ENCODE data around the gene FXYD4. TPM values are rescaled to one million over a fixed set of nuclear protein-coding genes. Genes with fewer than 3 reads are reported as not detected.
"Not testable (repeated sequence)": the region's sequence is repeated elsewhere in the genome, so short reads cannot be mapped to it uniquely, and the experiment has no call there.

Gene FXYD4
- total and polyA plus RNA-seq, 7 donors: not detected

DNA sequence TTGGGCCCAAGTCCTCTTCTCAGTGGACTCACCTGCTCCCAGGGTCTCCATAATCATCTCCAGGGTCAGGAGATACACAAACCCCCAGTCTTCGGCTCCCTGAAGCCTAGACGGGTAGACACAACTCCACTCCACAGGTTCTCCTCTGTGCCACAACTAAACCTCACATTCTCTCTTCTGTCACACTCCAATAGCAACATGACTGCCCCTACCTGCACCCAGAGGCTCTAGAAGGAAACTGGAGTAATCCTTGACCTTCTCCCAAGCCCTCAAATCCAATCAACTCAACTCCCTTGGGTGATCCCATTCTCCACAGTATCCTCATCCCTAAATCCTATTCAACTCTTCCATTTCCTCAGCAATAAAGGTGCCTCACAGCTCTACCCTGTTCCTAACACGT is 21.3 kb downstream of the FXYD4 start:
- Histone ChIP-seq H3K27me3 (no peaks in the 10 kb centered on the region), H3K36me3 (peaks cover 11 to 73% (median 53%) of the 10 kb centered on the region in 4 donors), H3K4me1 (peaks cover 0 to 39% (median 29%) of the 10 kb centered on the region in 4 donors), H3K9me3 (no peaks in the 10 kb centered on the region), H3K27ac (no peak overlapping the region), H3K4me3 (no peak overlapping the region)
- 80 to 93% methylated on average over 3 of the region's 3 CpGs for WGBS, 2 donors
- intact Hi-C loops (cut with DNase I): loop anchor here (10.0 kb wide), 2 partner anchors 182 to 258 kb away; partner anchors contain the start of genes CSGALNACT2 and ZNF239
- peak; percentile 14 for DNase-seq
- TF ChIP-seq EP300 (IDR thresholded peaks at IDR 0.05): no peak
- TF ChIP-seq, protein P1, sequence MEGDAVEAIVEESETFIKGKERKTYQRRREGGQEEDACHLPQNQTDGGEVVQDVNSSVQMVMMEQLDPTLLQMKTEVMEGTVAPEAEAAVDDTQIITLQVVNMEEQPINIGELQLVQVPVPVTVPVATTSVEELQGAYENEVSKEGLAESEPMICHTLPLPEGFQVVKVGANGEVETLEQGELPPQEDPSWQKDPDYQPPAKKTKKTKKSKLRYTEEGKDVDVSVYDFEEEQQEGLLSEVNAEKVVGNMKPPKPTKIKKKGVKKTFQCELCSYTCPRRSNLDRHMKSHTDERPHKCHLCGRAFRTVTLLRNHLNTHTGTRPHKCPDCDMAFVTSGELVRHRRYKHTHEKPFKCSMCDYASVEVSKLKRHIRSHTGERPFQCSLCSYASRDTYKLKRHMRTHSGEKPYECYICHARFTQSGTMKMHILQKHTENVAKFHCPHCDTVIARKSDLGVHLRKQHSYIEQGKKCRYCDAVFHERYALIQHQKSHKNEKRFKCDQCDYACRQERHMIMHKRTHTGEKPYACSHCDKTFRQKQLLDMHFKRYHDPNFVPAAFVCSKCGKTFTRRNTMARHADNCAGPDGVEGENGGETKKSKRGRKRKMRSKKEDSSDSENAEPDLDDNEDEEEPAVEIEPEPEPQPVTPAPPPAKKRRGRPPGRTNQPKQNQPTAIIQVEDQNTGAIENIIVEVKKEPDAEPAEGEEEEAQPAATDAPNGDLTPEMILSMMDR (IDR thresholded peaks at IDR 0.05): no peak
- no peak for TF ChIP-seq POLR2AphosphoS5 (IDR thresholded peaks at IDR 0.05)
- TF ChIP-seq POLR2A (IDR thresholded peaks at IDR 0.05): no peak

DNA sequence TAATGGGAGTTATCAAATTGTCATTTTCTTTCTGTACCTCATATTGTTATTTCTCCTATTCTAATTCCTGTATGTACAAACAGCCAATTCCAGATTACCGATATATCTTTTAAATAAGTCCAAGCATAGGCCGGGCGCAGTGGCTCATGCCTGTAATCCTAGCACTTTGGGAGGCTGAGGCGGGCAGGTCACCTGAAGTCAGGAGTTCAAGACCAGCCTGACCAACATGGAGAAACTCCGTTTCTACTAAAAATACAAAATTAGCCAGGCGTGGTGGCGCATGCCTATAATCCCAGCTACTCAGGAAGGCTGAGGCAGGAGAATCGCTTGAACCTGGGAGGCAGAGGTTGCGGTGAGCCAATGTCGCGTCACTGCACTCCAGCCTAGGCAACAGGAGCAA is 21.8 kb downstream of the FXYD4 start:
- not testable (repeated sequence) for H3K4me3 ChIP-seq, H3K9me3 ChIP-seq, H3K27me3 ChIP-seq, H3K27ac ChIP-seq
- peaks cover 11 to 69% (median 48%) of the 10 kb centered on the region in 4 donors for H3K36me3 ChIP-seq
- DNase-seq: peak; percentile 42
- WGBS, 2 donors: 94 to 95% methylated on average over 11 of the region's 11 CpGs
- intact Hi-C loops (cut with DNase I): loop anchor here (10.0 kb wide), 2 partner anchors 182 to 258 kb away; partner anchors contain the start of genes CSGALNACT2 and ZNF239
- H3K4me1 ChIP-seq: peaks cover 0 to 43% (median 33%) of the 10 kb centered on the region in 4 donors

DNA sequence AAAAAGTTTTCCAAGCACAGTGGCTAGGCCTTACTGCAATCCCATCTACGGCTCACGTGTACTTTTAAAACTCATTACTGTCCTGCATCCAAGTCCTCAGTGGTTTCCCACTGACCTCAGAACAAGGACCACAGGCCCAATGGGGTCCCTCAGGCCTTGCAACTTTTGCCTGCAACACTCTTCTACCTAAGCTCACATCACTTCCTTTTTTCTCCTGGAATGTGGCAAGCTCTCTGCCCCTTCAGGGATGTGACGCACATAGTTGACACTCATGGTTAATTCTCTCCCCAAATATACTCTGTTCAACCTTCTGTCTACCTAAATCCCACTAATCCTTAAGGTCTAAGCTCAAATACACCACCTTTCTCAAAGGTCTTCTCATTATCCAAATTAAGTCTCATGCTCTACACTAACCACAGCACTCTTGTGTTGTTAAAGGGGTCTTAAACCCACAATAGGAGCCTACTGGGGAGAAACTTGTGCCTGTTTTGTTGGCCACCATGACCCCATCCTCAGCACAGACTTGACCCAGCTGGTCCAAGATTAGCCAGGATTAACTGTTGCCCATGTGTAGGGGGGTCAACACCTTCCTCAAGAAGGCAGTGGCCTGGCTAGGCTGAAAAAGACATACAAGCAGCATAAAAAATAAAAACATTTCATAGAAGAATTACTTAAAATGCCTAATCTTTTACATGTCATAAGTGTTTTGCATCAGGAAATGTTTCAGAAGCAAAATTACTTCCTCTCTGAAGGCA is 22.3 kb downstream of the FXYD4 start:
- Histone ChIP-seq H3K27me3 (no peaks in the 10 kb centered on the region), H3K36me3 (peaks cover 11 to 63% (median 44%) of the 10 kb centered on the region in 4 donors), H3K4me3 (no peak overlapping the region), H3K4me1 (peaks cover 0 to 49% (median 39%) of the 10 kb centered on the region in 4 donors), H3K9me3 (no peaks in the 10 kb centered on the region), H3K27ac (no peak overlapping the region)
- no peak for TF ChIP-seq POLR2AphosphoS5 (IDR thresholded peaks at IDR 0.05)
- TF ChIP-seq, protein P1 (IDR thresholded peaks at IDR 0.05): no peak
- no peak for TF ChIP-seq POLR2A (IDR thresholded peaks at IDR 0.05)
- TF ChIP-seq EP300 (IDR thresholded peaks at IDR 0.05): no peak
- 88 to 89% methylated on average over 3 of the region's 3 CpGs for WGBS, 2 donors
- intact Hi-C loops (cut with DNase I): loop anchor here (10.0 kb wide), 2 partner anchors 181 to 259 kb away; partner anchors contain the start of genes CSGALNACT2 and ZNF239
- peak; percentile 13 for DNase-seq

DNA sequence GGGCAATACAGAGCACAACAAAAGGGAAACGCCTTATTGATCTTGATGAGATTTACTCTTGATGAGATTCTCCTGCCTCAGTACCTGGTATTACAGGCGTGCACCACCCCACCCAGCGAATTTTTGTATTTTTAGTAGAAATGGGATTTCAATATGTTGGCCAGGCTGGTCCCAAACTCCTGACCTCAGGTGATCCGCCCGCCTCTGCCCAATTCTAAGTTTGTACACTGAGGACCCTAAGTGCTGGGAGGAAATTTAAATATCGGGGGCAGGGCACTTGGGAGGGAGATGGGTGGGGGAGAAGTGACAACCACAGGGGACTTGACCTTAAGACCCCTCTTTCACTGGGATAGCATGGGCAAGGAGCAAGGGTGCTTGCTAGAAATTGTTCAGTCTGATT is 23.4 kb downstream of the FXYD4 start:
- Histone ChIP-seq H3K27me3 (no peaks in the 10 kb centered on the region), H3K9me3 (no peaks in the 10 kb centered on the region), H3K4me1 (peaks cover 0 to 57% (median 48%) of the 10 kb centered on the region in 4 donors), H3K4me3 (no peak overlapping the region), H3K27ac (peak overlapping the region in 3 of 4 donors; percentile 97 to 99 (median 99)), H3K36me3 (peaks cover 11 to 57% (median 37%) of the 10 kb centered on the region in 4 donors)
- intact Hi-C loops (cut with DNase I): loop anchor here (5.0 to 10.0 kb wide), 3 partner anchors 33 to 260 kb away; partner anchors contain the start of genes CSGALNACT2 and ZNF239
- no peak for TF ChIP-seq EP300 (IDR thresholded peaks at IDR 0.05)
- no peak for TF ChIP-seq POLR2A (IDR thresholded peaks at IDR 0.05)
- 71 to 79% methylated on average over 6 of the region's 6 CpGs for WGBS, 2 donors
- peak; percentile 53 for DNase-seq

DNA sequence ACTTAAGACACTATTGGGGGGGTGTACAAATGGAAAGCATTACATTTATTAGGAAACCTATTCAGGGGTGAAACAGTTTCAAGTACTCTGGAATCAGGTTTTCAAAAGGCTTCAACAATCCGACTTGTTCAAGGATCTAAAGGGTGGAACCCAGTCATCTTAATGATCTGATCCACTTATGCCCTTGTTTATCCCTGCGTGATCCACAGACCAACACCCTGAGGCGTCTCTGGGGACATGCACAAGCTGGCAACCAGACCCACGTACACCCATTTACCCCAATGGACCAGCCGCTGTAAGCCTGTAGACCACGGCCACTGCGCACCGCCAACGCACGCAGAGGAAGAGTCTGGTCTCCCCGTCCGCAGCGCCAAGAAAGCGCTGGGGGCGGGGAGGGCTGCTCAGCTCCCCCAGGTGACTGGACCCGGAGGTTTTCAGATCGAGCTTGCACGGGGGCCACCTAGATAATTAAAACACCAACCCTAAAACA is 24.2 kb downstream of the FXYD4 start:
- Histone ChIP-seq H3K27ac (peak overlapping the region; percentile 97 to 99 (median 98)), H3K27me3 (no peaks in the 10 kb centered on the region), H3K9me3 (no peaks in the 10 kb centered on the region), H3K4me3 (peak overlapping the region; percentile 65 to 85 (median 80)), H3K36me3 (peaks cover 11 to 49% (median 31%) of the 10 kb centered on the region in 4 donors), H3K4me1 (peaks cover 0 to 51% (median 48%) of the 10 kb centered on the region in 4 donors)
- 6 to 29% methylated on average over 18 of the region's 18 CpGs for WGBS, 2 donors
- intact Hi-C loops (cut with DNase I): loop anchor here (2.0 to 10.0 kb wide), 4 partner anchors 33 to 261 kb away; partner anchors contain the start of genes CSGALNACT2, ZNF239 and ZNF487
- DNase-seq: peak; percentile 68
- TF ChIP-seq EP300 (IDR thresholded peaks at IDR 0.05): no peak
- no peak for TF ChIP-seq POLR2AphosphoS5 (IDR thresholded peaks at IDR 0.05)
- TF ChIP-seq POLR2A (IDR thresholded peaks at IDR 0.05): no peak
- TF ChIP-seq, protein P1 (IDR thresholded peaks at IDR 0.05): no peak

Measured in sigmoid colon (tissue), 7 donors.